HG02610 (cell line): Measurements from ENCODE around the gene SEPTIN2.
A peak's percentile ranks its signal among the peaks of the same experiment; 100 is the strongest.
"Not testable (repeated sequence)": the region's sequence is repeated elsewhere in the genome, so short reads cannot be mapped to it uniquely, and the experiment has no call there.

ENCODE experiments used
- ATAC-seq: cut with Tn5 transposase; IDR thresholded peaks from one replicate; pipeline ENCODE4 v1.9.1; 2021; ENCODE audit warnings: mild to moderate bottlenecking, moderate library complexity; ENCODE audit not compliant: unreplicated experiment

The SEPTIN2 gene

GRCh38 chr2:241313543-241314095 is 2.1 kb upstream of the SEPTIN2 start:
- no peak for ATAC-seq

- no peak for ATAC-seq
Observed at GRCh38 chr2:241314226-241315092, 1.3 kb upstream of the SEPTIN2 start.

- ATAC-seq = peak; percentile 71
Observed at GRCh38 chr2:241315093-241315878, 439 bp upstream of the SEPTIN2 start, which contains the start of gene HDLBP. Gene HDLBP, minus strand, starts transcription at chr2:241315672. Its CDS starts 48,803 bp downstream, at chr2:241266869.

- ATAC-seq = no peak
Observed at GRCh38 chr2:241316825-241317224, 1.1 kb downstream of the SEPTIN2 start.

GRCh38 chr2:241317391-241317790 is 1.7 kb downstream of the SEPTIN2 start:
- ATAC-seq = no peak

- ATAC-seq = not testable (repeated sequence)
Observed at GRCh38 chr2:241318830-241319229, 3.1 kb downstream of the SEPTIN2 start.

- no peak for ATAC-seq
Observed at GRCh38 chr2:241320394-241320793, 4.7 kb downstream of the SEPTIN2 start.

GRCh38 chr2:241321033-241321432 is 5.3 kb downstream of the SEPTIN2 start:
- ATAC-seq = no peak

GRCh38 chr2:241321886-241322285 is 6.2 kb downstream of the SEPTIN2 start:
- no peak for ATAC-seq

GRCh38 chr2:241323778-241324177 is 8.1 kb downstream of the SEPTIN2 start:
- ATAC-seq = no peak

GRCh38 chr2:241324775-241325174 is 9.1 kb downstream of the SEPTIN2 start:
- no peak for ATAC-seq

- no peak for ATAC-seq
Observed at GRCh38 chr2:241325257-241325656, 9.5 kb downstream of the SEPTIN2 start.

- ATAC-seq = no peak
Observed at GRCh38 chr2:241329669-241330615, 14.2 kb downstream of the SEPTIN2 start.

- ATAC-seq = no peak
Observed at GRCh38 chr2:241330616-241330981, 14.9 kb downstream of the SEPTIN2 start.

GRCh38 chr2:241334813-241335212 is 19.1 kb downstream of the SEPTIN2 start:
- ATAC-seq = no peak

GRCh38 chr2:241339839-241340630 is 24.3 kb downstream of the SEPTIN2 start:
- ATAC-seq = no peak

- ATAC-seq = no peak
Observed at GRCh38 chr2:241340631-241341163, 25.0 kb downstream of the SEPTIN2 start.

GRCh38 chr2:241344925-241345651 is 29.4 kb downstream of the SEPTIN2 start:
- ATAC-seq = no peak

- no peak for ATAC-seq
Observed at GRCh38 chr2:241349941-241350340, 34.2 kb downstream of the SEPTIN2 start.
